HG03354 (cell line): ENCODE results near the gene S100B.
"Not testable (repeated sequence)": the region's sequence is repeated elsewhere in the genome, so short reads cannot be mapped to it uniquely, and the experiment has no call there.

Source experiments
- ATAC-seq: cut with Tn5 transposase; IDR thresholded peaks from one replicate; pipeline ENCODE4 v1.9.1; 2021; ENCODE audit warnings: mild to moderate bottlenecking; ENCODE audit not compliant: unreplicated experiment, poor library complexity, severe bottlenecking

The S100B gene

GRCh38 chr21:46605767-46606426 is 1.0 kb upstream of the S100B start:
- ATAC-seq = no peak

GRCh38 chr21:46604329-46604974 is 430 bp downstream of the S100B start:
- ATAC-seq = no peak

- no peak for ATAC-seq
Observed at GRCh38 chr21:46603228-46603627, 1.7 kb downstream of the S100B start.

GRCh38 chr21:46600978-46601377 is 3.9 kb downstream of the S100B start:
- no peak for ATAC-seq

GRCh38 chr21:46600305-46600704 is 4.6 kb downstream of the S100B start:
- ATAC-seq = no peak

- ATAC-seq = no peak
Observed at GRCh38 chr21:46598581-46599572, 6.0 kb downstream of the S100B start.

GRCh38 chr21:46597896-46598343 is 7.0 kb downstream of the S100B start:
- no peak for ATAC-seq

GRCh38 chr21:46597031-46597430 is 7.9 kb downstream of the S100B start:
- ATAC-seq = no peak

GRCh38 chr21:46596201-46596600 is 8.7 kb downstream of the S100B start:
- ATAC-seq = no peak

GRCh38 chr21:46594276-46594675 is 10.6 kb downstream of the S100B start:
- ATAC-seq = no peak

GRCh38 chr21:46585191-46585953 is 19.5 kb downstream of the S100B start:
- ATAC-seq = no peak

GRCh38 chr21:46581780-46582307 is 23.0 kb downstream of the S100B start:
- no peak for ATAC-seq

- ATAC-seq = not testable (repeated sequence)
Observed at GRCh38 chr21:46579394-46579793, 25.5 kb downstream of the S100B start.

GRCh38 chr21:46577786-46578185 is 27.1 kb downstream of the S100B start:
- not testable (repeated sequence) for ATAC-seq

GRCh38 chr21:46572850-46573249 is 32.0 kb downstream of the S100B start:
- no peak for ATAC-seq

GRCh38 chr21:46570631-46571030 is 34.3 kb downstream of the S100B start:
- no peak for ATAC-seq

- no peak for ATAC-seq
Observed at GRCh38 chr21:46570119-46570518, 34.8 kb downstream of the S100B start.

GRCh38 chr21:46569081-46569480 is 35.8 kb downstream of the S100B start:
- ATAC-seq = no peak

GRCh38 chr21:46568562-46568961 is 36.3 kb downstream of the S100B start:
- ATAC-seq = no peak
